LNCAP (cell line): ENCODE measurements around the gene TSPOAP1.

ENCODE experiments used
- CTCF ChIP-seq: fragments of 450-650 bp; IDR thresholded peaks from 2 replicates; pipeline ENCODE4 v1.5.1; 2017; ENCODE audit warnings: mild to moderate bottlenecking

Gene TSPOAP1

GRCh38 chr17:58373923-58374322, 45.3 kb upstream of the TSPOAP1 start:
- no peak for TF ChIP-seq CTCF

GRCh38 chr17:58373003-58373402, 44.4 kb upstream of the TSPOAP1 start:
- no peak for TF ChIP-seq CTCF

GRCh38 chr17:58371300-58371950, 42.8 kb upstream of the TSPOAP1 start:
- no peak for TF ChIP-seq CTCF

GRCh38 chr17:58370716-58371115, 42.1 kb upstream of the TSPOAP1 start:
- no peak for TF ChIP-seq CTCF

- TF ChIP-seq CTCF, result no peak
Observed at GRCh38 chr17:58370309-58370708, 41.7 kb upstream of the TSPOAP1 start.

GRCh38 chr17:58369214-58370031, 40.8 kb upstream of the TSPOAP1 start:
- no peak for TF ChIP-seq CTCF

- TF ChIP-seq CTCF, result no peak
Observed at GRCh38 chr17:58368860-58369213, 40.2 kb upstream of the TSPOAP1 start.
